Loucy (cell line): ENCODE results near the gene KCNK3.

Experiments
- EZH2phosphoT487 ChIP-seq: fragments of 200-600 bp; IDR thresholded peaks from 2 replicates; pipeline ENCODE4 v1.6.1; 2018; ENCODE audit warnings: antibody characterized with exemption, mild to moderate bottlenecking, moderate library complexity, borderline replicate concordance
- TF ChIP-seq, protein P1 (sequence below): fragments of 200-600 bp; sonication (generic); conservative IDR thresholded peaks from 2 replicates; pipeline ENCODE4 v1.5.1; 2014; ENCODE audit warnings: mild to moderate bottlenecking, antibody characterized with exemption, low read length

DNA sequence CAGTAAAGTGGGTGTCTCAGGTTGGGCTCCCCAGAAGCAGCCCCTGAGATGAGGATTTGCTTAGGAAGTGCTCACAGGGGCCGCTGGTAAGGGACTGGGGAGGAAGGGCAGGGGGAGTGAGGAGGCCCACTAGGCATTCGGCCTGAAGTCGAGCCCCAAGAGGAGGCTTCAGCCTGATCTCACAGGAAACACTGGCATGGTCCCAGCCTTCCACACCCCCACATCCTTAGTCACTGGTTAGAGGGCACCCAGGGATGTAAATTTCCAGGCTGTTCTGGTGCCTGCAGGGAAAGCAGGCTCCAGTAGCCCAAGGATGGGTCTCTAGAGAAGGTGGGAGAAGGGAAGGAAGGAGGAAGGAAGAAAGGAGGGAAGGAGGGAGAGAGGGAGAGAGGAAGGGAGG lies 22.4 kb upstream of the KCNK3 start:
- TF ChIP-seq, protein P1, sequence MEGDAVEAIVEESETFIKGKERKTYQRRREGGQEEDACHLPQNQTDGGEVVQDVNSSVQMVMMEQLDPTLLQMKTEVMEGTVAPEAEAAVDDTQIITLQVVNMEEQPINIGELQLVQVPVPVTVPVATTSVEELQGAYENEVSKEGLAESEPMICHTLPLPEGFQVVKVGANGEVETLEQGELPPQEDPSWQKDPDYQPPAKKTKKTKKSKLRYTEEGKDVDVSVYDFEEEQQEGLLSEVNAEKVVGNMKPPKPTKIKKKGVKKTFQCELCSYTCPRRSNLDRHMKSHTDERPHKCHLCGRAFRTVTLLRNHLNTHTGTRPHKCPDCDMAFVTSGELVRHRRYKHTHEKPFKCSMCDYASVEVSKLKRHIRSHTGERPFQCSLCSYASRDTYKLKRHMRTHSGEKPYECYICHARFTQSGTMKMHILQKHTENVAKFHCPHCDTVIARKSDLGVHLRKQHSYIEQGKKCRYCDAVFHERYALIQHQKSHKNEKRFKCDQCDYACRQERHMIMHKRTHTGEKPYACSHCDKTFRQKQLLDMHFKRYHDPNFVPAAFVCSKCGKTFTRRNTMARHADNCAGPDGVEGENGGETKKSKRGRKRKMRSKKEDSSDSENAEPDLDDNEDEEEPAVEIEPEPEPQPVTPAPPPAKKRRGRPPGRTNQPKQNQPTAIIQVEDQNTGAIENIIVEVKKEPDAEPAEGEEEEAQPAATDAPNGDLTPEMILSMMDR = no peak
- no peak for TF ChIP-seq EZH2phosphoT487
